Lower leg skin (tissue), 3 donors: ENCODE measurements around the gene SLC8A2.

ENCODE experiments used
- POLR2A ChIP-seq, 2 donors: fragments of 450-650 bp; IDR thresholded peaks; one replicate each; pipeline ENCODE4 v1.6.1; 2016 to 2017; ENCODE audit warnings: antibody characterized with exemption in 2 of 2, mild to moderate bottlenecking in 1 of 2, moderate library complexity in 1 of 2
- TF ChIP-seq, protein P1 (sequence below), 3 donors: fragments of 450-650 bp; IDR thresholded peaks; one replicate each; pipeline ENCODE4 v1.5.1; 2016; ENCODE audit warnings: antibody characterized with exemption in 3 of 3, mild to moderate bottlenecking in 3 of 3, moderate library complexity in 2 of 3

DNA sequence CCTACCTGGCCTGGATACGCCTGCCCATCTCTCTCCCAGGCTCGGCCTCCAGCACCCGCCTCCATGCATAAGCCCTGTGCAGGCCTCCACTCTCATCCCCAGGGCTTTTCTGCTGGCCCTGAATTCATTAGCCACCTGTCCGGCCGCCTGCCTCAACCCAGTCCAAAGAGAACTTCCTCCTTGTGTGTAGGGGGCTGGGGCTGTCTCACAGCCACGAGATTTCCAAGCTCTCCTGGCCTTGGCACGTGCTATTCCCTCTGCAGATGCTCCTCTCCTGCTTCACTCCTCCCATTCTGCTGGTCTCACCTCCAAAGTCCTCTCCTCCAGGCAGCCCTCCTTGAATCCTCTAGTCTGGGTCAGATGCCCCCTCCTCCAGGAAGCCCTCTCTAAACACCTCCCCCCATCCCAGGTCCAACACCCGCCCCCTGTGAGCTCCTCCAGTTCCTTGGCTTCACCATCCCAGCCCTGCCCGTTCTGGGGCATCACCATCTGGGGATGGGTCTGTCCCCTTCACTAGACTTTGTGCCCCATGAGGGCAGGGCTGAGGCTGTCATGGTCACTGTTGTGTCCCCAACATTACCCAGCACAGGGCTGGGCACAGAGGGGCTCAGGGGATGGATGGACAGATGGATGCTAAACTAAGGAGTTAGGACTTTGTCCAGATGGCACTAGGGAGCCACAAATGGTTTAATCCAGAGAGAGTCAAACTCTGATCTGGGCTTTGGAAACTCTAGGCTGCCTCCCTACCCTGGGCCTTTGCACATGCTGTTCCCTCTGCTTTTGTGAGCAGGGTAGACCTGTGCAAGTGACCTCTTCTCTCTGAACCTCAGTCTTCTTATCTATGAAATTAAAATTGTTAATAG lies 67.1 kb downstream of the SLC8A2 start:
- TF ChIP-seq, protein P1, sequence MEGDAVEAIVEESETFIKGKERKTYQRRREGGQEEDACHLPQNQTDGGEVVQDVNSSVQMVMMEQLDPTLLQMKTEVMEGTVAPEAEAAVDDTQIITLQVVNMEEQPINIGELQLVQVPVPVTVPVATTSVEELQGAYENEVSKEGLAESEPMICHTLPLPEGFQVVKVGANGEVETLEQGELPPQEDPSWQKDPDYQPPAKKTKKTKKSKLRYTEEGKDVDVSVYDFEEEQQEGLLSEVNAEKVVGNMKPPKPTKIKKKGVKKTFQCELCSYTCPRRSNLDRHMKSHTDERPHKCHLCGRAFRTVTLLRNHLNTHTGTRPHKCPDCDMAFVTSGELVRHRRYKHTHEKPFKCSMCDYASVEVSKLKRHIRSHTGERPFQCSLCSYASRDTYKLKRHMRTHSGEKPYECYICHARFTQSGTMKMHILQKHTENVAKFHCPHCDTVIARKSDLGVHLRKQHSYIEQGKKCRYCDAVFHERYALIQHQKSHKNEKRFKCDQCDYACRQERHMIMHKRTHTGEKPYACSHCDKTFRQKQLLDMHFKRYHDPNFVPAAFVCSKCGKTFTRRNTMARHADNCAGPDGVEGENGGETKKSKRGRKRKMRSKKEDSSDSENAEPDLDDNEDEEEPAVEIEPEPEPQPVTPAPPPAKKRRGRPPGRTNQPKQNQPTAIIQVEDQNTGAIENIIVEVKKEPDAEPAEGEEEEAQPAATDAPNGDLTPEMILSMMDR (IDR thresholded peaks at IDR 0.05) = no peak
- no peak for TF ChIP-seq POLR2A (IDR thresholded peaks at IDR 0.05)
